GDM1 (cell line): ENCODE measurements around the gene FOS.
"Not testable (repeated sequence)": the region's sequence is repeated elsewhere in the genome, so short reads cannot be mapped to it uniquely, and the experiment has no call there.

ENCODE experiments used
- DNase-seq: peaks from one replicate; lab custom pipeline; 2025; lab: John Stamatoyannopoulos, UW

FOS gene

DNA sequence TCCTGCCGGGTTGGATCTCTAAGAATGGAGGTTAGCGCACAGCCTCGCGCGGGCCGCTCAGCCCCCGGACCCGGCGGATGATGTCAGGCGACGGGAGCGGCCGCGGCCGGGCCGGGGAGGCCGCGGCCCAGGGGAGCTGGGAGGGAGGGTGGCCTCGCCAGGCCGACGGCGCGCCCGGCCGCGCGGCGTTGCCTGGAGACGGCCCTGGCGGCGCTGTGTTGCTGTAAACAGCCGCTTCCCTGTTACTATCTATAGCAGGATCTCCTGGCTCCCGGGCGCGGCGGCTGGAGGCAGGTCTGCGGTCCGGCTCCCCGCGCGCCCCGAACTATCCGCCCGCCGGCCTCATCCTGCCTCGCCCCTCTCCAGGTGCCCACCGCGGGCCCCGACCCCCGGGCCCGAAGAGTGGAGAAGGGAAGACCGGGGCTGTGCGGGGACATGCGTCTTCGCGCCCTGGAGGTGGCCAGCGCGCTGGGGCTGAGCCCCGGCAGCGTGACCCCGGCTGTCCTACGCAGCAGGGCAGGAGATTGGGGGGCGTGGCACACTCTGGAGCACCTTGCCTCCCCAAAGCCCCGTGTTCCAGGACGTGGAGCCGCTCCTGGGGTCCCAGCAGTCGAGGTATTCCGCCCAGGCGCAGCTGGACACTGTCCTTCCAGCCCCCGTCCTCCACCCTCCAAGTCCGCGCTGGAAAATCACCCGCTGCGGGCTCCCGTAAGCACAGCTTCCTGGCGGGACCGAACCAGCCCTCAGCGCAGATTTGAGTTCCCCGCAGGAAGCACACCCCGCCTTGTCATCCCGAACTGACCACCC, 1.4 kb upstream of the FOS start:
- no peak for DNase-seq

DNA sequence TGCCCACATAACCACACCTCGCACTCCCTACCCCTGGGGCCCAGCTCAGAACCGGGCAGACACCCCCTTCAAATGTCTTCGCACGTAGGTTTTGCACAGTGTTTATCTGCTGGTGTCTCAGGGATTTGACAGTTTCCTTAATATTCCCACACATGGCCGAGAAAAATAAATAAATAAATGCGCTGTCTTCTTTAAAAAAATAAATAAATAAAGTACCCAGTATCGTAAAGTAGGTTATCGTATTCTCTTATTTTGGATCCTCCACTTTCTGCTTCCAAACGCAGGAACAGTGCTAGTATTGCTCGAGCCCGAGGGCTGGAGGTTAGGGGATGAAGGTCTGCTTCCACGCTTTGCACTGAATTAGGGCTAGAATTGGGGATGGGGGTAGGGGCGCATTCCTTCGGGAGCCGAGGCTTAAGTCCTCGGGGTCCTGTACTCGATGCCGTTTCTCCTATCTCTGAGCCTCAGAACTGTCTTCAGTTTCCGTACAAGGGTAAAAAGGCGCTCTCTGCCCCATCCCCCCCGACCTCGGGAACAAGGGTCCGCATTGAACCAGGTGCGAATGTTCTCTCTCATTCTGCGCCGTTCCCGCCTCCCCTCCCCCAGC, 710 bp upstream of the FOS start:
- no peak for DNase-seq

- DNase-seq = no peak
Measured at GRCh38 chr14:75279153-75279762, 630 bp downstream of the FOS start.

DNA sequence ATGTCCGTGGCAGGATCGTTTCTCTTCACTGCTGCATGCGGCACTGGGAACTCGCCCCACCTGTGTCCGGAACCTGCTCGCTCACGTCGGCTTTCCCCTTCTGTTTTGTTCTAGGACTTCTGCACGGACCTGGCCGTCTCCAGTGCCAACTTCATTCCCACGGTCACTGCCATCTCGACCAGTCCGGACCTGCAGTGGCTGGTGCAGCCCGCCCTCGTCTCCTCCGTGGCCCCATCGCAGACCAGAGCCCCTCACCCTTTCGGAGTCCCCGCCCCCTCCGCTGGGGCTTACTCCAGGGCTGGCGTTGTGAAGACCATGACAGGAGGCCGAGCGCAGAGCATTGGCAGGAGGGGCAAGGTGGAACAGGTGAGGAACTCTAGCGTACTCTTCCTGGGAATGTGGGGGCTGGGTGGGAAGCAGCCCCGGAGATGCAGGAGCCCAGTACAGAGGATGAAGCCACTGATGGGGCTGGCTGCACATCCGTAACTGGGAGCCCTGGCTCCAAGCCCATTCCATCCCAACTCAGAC, 1.2 kb downstream of the FOS start:
- DNase-seq = no peak

DNA sequence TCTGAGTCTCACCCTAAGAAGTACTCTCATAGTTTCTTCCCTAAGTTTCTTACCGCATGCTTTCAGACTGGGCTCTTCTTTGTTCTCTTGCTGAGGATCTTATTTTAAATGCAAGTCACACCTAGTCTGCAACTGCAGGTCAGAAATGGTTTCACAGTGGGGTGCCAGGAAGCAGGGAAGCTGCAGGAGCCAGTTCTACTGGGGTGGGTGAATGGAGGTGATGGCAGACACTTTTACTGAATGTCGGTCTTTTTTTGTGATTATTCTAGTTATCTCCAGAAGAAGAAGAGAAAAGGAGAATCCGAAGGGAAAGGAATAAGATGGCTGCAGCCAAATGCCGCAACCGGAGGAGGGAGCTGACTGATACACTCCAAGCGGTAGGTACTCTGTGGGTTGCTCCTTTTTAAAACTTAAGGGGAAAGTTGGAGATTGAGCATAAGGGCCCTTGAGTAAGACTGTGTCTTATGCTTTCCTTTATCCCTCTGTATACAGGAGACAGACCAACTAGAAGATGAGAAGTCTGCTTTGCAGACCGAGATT, 1.7 kb downstream of the FOS start:
- DNase-seq = no peak

GRCh38 chr14:75280831-75281653, 2.4 kb downstream of the FOS start:
- no peak for DNase-seq

- no peak for DNase-seq
Measured at GRCh38 chr14:75281654-75282019, 3.0 kb downstream of the FOS start.

DNA sequence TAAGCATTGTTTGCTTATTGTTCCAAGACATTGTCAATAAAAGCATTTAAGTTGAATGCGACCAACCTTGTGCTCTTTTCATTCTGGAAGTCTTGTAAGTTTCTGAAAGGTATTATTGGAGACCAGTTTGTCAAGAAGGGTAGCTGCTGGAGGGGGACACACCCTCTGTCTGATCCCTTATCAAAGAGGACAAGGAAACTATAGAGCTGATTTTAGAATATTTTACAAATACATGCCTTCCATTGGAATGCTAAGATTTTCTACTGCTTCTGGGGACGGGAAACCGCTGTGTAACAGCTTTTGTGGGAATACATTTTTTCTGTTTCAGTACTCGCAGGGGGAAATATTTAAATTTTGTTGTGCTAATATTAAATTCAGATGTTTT, 3.5 kb downstream of the FOS start:
- no peak for DNase-seq

GRCh38 chr14:75282555-75283161, 4.0 kb downstream of the FOS start:
- DNase-seq = not testable (repeated sequence)

DNA sequence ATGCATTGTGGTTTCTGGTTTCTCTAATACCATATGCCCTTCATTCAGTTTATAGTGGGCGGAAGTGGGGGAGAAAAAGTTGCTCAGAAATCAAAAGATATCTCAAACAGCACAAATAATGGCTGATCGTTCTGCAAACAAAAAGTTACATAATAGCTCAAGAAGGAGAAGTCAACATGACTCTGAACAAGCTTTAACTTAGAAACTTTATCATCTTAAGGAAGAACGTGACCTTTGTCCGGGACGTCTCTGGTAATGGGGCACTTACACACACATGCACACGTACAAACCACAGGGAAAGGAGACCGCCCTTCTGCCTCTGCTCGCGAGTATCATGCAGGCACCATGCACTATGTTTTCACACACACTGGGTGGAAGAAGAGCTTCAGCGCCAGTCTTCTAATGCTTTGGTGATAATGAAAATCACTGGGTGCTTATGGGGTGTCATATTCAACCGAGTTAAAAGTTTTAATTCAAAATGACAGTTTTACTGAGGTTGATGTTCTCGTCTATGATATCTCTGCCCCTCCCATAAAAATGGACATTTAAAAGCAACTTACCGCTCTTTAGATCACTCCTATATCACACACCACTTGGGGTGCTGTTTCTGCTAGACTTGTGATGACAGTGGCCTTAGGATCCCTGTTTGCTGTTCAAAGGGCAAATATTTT, 4.7 kb downstream of the FOS start:
- DNase-seq = no peak

DNA sequence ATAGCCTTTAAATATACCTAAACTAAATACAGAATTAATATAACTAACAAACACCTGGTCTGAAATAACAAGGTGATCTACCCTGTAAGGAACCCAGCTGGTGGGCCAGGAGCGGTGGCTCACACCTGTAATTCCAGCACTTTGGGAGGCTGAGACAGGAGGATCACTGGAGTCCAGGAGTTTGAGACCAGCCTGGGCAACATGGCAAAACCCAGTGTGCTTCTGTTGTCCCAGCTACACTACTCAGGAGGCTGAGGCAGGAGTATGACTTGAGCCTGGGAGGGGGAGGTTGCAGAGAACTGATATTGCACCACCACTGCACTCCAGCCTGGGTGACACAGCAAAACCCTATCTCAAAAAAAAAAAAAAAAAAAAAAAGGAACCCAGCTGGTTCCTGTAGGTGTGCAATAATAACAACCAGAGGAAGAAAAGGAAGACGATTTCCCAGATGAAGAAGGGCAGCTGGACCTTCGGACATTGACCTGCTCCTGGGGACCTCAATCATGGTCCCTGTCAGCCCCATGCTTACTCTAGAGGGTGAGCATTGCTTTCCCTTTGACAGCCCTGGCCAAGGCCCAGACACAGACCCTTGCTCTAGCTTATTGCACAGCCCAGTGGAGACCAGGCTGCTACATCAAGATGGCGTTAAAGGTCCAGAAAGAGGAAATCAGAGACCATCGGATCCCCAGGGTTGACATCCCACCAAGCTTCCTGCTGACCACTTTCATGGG, 5.4 kb downstream of the FOS start:
- DNase-seq = no peak

DNA sequence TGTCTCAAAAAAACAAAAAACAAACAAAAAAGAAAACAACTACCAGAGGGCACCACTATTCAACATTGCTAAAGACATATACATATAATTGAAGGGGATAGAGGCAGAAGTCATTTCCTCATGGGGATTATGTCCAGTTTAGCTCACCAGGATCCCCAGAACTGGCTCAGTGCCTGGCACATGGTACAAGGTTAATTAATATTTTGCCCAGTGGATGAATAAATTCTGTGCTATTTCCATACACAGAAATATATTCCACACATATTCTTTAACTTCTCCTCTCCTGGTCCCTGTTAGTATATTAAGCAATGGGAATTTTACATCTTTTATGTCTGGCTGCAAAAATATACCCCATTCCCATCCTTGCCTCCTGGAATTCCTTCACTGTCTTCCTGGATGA, 6.7 kb downstream of the FOS start:
- no peak for DNase-seq

GRCh38 chr14:75286313-75286712, 7.7 kb downstream of the FOS start:
- no peak for DNase-seq

DNA sequence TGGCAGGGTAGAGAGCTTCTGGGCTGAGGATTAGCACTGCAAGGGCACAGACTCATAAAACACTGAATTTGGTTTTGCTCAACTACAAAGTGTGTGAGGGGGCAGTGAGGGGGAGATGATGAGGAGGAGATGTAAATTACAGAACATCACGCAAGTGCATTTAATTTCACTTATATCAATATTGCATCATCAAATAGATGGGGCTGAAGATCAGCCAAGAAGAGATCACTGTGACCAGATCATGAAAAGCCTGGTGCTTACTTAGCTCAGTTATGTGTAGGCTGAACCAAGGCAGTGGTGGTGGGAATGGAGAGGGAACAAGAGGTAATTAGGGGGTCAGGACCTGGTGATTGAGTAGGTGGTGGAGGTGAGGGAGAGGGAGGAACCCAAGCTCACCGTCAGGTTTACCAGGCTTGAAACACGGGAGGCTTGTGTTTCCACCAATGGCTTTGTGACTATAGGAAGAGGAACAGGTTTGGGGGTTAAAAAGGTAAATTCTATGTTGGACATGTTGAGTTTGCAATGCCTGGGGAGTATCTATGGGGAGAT, 11.3 kb downstream of the FOS start:
- no peak for DNase-seq

DNA sequence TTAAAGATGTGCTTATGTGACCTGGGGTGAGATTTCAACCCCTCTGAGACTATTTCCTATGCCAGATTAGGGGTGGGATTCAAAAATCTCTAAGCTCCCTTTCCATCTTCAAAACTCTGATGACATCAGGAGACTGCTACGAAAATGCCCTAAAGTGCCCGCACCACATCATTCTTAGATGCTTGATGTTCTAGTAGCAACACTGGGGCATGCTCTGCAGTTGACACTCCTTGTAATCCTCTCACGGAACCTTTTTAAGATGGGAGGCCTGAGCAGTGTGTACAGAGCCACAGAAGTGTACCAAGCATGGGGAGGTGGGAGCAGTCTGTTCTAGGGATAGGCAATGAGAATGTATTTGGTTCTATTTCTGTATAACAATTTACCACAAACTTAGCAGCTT, 12.2 kb downstream of the FOS start:
- DNase-seq = no peak

DNA sequence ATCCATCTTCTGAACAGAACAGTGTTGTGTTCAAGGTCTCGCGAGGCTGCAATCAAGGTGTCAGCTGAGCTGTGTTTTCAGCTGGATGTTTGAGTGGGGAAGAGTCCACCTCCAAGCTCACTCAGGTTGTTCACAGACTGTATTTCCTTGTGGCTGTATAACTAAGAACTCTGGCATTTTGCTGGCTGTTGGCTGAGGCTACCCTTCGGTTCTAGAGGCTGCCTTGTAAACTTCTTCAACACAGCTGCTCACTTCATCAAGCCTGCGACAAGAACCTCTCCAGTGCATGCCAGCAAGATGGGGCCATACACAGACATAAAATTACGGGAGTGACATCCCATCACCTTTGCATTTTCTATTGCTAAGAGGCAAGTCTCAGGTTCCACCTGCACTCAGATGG, 12.7 kb downstream of the FOS start:
- DNase-seq = no peak

DNA sequence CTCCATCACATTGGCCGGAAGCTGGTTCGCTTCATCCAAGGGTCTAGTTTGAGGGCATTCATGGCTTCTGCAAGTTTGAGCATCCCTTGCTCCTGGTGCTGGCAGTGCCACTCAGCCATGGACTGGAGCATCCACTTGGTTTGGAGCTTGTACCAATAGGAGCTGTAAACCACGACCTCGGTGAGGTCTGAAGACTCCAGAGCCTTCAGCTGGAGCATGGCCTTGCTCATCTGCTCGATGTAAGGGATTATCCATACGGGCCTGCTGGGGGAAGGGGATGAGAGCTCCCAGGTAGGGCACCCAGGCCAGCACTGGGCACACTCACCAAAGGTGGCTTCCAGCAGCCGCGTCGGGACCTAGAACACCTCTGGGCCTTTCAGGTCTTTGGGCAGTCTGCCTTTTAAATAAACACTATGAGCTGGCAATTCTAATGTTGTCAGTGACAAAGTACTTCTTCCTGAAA, 13.5 kb downstream of the FOS start:
- DNase-seq = no peak

GRCh38 chr14:75292886-75293285, 14.3 kb downstream of the FOS start:
- no peak for DNase-seq

DNA sequence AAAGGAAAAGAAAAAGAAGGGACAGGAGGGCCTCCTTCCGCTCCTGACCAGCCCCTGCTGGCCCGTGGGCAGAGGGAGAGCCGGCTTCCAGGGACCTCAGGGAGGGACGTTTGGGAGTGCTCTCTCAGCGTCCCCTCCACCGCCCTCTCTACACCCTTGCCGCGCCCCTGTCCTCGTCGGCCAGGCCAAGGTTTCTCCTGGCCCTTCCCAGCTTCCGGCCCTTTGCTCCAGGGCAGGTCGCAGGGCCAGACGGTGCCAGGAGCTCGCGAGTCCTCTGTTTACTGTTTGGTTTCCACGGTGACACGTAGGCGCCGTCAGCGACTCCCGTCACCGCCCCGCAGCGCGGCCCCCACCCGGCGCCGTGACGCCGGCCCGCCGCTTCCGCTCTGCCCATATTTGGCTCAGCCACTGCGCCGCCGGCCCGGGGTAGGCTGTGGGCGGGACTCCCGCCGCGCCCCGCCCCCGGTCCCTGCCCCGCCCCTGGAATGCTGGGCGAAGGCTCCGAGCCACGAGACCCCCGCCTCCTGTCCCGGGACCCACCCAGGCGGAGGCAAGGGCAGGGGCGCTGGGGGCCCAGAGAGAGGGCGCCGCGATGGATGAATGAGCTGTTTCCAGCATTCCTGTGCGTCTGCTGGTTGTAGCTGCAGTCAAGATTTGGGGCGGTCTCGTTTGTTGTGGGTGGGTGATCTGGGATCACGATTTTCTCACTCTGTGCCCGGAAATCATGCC, 15.5 kb downstream of the FOS start:
- DNase-seq = peak; percentile 85
